SK-N-SH (cell line): ENCODE measurements around the gene SAMD8.
A peak's percentile ranks its signal among the peaks of the same experiment; 100 is the strongest.

Source experiments
- ELF1 ChIP-seq: IDR thresholded peaks from 2 replicates; pipeline ENCODE4 v1.4.0; 2012
- EP300 ChIP-seq, 2 experiments: IDR thresholded peaks; 2 replicates each; pipeline versions ENCODE4 v1.4.0 to v1.6.1; 2012; ENCODE audit warnings: borderline replicate concordance in 1 of 2, low read depth in 1 of 2, low read length in 1 of 2
- JUND ChIP-seq: IDR thresholded peaks from 2 replicates; pipeline ENCODE4 v1.4.0; 2012
- MXI1 ChIP-seq: IDR thresholded peaks from 2 replicates; pipeline ENCODE4 v1.6.1; 2012; ENCODE audit warnings: mild to moderate bottlenecking, low read depth, low read length, improper control_type of control experiment
- POLR2AphosphoS5 ChIP-seq: IDR thresholded peaks from 2 replicates; pipeline ENCODE4 v1.6.1; 2012; ENCODE audit warnings: low read depth, low read length
- RAD21 ChIP-seq: IDR thresholded peaks from 2 replicates; pipeline ENCODE4 v1.6.1; 2012; ENCODE audit warnings: mild to moderate bottlenecking, low read length
- TF ChIP-seq, protein P1 (sequence below): IDR thresholded peaks from 2 replicates; pipeline ENCODE4 v1.4.0; 2012; ENCODE audit warnings: low read depth
- TF ChIP-seq, protein P2 (sequence below): fragments of 200-600 bp; sonication (generic); IDR thresholded peaks from 2 replicates; pipeline ENCODE4 v1.6.1; 2017; ENCODE audit warnings: antibody characterized with exemption, mild to moderate bottlenecking, moderate library complexity
- TF ChIP-seq, protein P3 (sequence below): IDR thresholded peaks from 2 replicates; pipeline ENCODE4; 2012
- TF ChIP-seq, protein P4 (sequence below): IDR thresholded peaks from 2 replicates; pipeline ENCODE4 v1.6.1; 2012; ENCODE audit warnings: mild to moderate bottlenecking, low read depth, low read length, moderate library complexity
- TF ChIP-seq, protein P5 (sequence below): IDR thresholded peaks from 2 replicates; pipeline ENCODE4 v1.4.0; 2012; ENCODE audit warnings: low read depth, borderline replicate concordance

DNA sequence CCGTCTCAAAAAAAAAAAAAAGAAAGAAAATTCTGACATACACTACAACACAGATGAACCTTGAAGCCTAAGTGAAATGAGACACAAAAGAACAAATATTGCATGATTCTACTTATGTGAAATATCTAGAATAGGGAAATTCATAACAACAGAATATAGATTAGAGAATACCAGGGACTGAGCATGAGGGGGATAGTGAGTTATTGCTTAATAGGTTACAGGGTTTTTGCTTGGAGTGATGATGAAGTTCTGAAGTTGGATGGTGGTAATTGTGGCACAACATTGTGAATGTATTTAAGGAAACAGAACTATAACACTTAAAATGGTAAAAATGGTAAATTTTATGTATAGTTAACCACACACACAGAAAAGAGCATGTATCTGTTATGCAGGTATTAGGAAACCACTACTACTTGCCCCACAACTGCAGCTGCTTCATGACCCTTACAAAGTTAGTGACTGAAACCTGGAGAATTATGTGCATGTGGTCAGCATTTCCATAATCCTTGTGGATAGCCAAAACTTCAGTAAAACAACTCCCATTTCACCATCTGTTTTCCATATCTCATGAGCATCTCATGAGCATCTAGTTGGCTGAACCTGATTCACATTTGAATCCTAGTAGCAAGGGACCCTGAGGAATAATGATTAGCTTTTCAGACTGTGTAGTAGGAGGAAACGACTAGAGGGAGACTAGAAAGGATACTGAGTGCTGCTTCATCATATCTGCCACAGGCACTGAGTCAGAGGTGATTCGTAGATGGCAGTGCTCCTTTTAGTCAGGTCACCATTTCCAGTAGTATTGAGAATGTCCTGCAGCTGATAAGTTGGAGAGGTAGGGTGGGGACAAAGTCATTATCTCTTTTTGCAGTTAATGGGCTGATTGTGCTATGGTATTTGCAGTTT lies 26.3 kb downstream of the SAMD8 start:
- TF ChIP-seq JUND (no peak), RAD21 (no peak), ELF1 (no peak), POLR2AphosphoS5 (no peak), EP300 (IDR thresholded peaks at IDR 0.05; ENCODE audit: borderline replicate concordance in 1 of 2, low read depth in 1 of 2, low read length in 1 of 2) (no peak), MXI1 (no peak)
- TF ChIP-seq, protein P1, sequence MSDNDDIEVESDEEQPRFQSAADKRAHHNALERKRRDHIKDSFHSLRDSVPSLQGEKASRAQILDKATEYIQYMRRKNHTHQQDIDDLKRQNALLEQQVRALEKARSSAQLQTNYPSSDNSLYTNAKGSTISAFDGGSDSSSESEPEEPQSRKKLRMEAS = no peak
- TF ChIP-seq, protein P2, sequence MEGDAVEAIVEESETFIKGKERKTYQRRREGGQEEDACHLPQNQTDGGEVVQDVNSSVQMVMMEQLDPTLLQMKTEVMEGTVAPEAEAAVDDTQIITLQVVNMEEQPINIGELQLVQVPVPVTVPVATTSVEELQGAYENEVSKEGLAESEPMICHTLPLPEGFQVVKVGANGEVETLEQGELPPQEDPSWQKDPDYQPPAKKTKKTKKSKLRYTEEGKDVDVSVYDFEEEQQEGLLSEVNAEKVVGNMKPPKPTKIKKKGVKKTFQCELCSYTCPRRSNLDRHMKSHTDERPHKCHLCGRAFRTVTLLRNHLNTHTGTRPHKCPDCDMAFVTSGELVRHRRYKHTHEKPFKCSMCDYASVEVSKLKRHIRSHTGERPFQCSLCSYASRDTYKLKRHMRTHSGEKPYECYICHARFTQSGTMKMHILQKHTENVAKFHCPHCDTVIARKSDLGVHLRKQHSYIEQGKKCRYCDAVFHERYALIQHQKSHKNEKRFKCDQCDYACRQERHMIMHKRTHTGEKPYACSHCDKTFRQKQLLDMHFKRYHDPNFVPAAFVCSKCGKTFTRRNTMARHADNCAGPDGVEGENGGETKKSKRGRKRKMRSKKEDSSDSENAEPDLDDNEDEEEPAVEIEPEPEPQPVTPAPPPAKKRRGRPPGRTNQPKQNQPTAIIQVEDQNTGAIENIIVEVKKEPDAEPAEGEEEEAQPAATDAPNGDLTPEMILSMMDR = no peak
- TF ChIP-seq, protein P3, sequence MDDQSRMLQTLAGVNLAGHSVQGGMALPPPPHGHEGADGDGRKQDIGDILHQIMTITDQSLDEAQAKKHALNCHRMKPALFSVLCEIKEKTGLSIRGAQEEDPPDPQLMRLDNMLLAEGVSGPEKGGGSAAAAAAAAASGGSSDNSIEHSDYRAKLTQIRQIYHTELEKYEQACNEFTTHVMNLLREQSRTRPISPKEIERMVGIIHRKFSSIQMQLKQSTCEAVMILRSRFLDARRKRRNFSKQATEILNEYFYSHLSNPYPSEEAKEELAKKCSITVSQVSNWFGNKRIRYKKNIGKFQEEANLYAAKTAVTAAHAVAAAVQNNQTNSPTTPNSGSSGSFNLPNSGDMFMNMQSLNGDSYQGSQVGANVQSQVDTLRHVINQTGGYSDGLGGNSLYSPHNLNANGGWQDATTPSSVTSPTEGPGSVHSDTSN = peak; percentile 25; the same call in 1 of the 2 replicates
- TF ChIP-seq, protein P4, sequence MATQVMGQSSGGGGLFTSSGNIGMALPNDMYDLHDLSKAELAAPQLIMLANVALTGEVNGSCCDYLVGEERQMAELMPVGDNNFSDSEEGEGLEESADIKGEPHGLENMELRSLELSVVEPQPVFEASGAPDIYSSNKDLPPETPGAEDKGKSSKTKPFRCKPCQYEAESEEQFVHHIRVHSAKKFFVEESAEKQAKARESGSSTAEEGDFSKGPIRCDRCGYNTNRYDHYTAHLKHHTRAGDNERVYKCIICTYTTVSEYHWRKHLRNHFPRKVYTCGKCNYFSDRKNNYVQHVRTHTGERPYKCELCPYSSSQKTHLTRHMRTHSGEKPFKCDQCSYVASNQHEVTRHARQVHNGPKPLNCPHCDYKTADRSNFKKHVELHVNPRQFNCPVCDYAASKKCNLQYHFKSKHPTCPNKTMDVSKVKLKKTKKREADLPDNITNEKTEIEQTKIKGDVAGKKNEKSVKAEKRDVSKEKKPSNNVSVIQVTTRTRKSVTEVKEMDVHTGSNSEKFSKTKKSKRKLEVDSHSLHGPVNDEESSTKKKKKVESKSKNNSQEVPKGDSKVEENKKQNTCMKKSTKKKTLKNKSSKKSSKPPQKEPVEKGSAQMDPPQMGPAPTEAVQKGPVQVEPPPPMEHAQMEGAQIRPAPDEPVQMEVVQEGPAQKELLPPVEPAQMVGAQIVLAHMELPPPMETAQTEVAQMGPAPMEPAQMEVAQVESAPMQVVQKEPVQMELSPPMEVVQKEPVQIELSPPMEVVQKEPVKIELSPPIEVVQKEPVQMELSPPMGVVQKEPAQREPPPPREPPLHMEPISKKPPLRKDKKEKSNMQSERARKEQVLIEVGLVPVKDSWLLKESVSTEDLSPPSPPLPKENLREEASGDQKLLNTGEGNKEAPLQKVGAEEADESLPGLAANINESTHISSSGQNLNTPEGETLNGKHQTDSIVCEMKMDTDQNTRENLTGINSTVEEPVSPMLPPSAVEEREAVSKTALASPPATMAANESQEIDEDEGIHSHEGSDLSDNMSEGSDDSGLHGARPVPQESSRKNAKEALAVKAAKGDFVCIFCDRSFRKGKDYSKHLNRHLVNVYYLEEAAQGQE = no peak
- TF ChIP-seq, protein P5, sequence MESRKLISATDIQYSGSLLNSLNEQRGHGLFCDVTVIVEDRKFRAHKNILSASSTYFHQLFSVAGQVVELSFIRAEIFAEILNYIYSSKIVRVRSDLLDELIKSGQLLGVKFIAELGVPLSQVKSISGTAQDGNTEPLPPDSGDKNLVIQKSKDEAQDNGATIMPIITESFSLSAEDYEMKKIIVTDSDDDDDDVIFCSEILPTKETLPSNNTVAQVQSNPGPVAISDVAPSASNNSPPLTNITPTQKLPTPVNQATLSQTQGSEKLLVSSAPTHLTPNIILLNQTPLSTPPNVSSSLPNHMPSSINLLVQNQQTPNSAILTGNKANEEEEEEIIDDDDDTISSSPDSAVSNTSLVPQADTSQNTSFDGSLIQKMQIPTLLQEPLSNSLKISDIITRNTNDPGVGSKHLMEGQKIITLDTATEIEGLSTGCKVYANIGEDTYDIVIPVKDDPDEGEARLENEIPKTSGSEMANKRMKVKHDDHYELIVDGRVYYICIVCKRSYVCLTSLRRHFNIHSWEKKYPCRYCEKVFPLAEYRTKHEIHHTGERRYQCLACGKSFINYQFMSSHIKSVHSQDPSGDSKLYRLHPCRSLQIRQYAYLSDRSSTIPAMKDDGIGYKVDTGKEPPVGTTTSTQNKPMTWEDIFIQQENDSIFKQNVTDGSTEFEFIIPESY = no peak
